ENCODE data around the gene TMEM175. TPM values are rescaled to one million over a fixed set of nuclear protein-coding genes. Genes with fewer than 3 reads are reported as not detected.

Gene TMEM175
- total and polyA plus RNA-seq, 7 donors: 4.6 to 42.6 (median 30.5) TPM

DNA sequence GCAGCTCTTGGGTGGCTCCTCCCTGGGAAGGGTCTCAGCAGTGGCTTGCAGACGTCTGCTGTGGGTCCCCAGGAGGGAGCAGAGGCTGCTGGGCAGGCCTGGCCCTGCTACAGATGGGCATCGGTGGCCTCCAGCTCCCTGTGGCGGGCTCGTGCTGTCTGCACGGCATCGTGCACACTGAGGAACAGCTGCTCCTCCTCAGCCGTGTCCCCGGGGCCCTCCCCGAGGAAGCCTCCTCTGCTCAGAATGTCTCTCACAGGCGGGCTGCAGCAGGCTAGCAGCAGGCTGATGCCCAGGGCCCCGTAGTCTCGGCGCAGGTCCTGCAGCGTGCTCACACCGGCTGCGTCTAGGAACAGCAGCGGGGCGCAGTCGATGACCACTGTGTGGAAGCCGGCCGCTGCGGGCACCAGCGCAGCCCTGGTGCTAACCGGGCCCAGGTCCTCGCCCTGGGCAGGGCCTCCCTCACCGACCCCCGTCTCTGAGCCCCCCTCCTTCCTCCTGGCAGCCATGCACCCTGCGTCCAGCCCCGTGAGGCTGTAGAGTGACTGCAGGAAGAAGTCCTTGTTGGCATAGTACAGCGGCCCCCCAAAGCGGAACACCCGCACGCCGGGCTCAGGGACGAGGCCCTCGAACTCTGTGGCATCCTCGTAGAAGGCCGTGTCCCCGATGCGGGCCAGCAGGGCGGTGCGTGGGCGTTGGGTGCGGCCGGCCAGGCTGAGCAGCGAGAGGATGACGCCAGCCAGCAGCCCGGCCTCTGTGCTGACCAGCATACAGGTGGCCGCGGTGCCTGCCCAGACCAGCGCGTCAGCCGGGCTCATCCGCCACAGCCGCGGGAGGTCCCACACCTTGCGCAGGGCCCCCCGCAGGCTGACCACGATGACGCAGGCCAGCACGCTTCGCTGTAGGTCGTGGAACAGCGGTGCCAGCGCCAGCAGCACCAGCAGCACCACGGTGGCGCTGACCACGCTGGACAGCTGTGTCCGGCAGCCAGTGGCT, 56.8 kb downstream of the TMEM175 start:
- Histone ChIP-seq H3K36me3 (peaks cover 0 to 13% (median 0%) of the 10 kb centered on the region in 4 donors), H3K9me3 (no peaks in the 10 kb centered on the region), H3K27ac (no peak overlapping the region), H3K4me3 (no peak overlapping the region), H3K4me1 (peaks cover 0 to 28% (median 25%) of the 10 kb centered on the region in 4 donors), H3K27me3 (no peaks in the 10 kb centered on the region)
- no peak for DNase-seq
- 93 to 95% methylated on average over 69 of the region's 69 CpGs for WGBS, 2 donors
- intact Hi-C loops (cut with DNase I): loop anchor here (5.0 kb wide), 1 partner anchor 247 kb away; no protein-coding TSS in a partner anchor
- TF ChIP-seq EP300 (IDR thresholded peaks at IDR 0.05) (no peak), POLR2AphosphoS5 (IDR thresholded peaks at IDR 0.05) (no peak), POLR2A (IDR thresholded peaks at IDR 0.05) (no peak)
- TF ChIP-seq, protein P1, sequence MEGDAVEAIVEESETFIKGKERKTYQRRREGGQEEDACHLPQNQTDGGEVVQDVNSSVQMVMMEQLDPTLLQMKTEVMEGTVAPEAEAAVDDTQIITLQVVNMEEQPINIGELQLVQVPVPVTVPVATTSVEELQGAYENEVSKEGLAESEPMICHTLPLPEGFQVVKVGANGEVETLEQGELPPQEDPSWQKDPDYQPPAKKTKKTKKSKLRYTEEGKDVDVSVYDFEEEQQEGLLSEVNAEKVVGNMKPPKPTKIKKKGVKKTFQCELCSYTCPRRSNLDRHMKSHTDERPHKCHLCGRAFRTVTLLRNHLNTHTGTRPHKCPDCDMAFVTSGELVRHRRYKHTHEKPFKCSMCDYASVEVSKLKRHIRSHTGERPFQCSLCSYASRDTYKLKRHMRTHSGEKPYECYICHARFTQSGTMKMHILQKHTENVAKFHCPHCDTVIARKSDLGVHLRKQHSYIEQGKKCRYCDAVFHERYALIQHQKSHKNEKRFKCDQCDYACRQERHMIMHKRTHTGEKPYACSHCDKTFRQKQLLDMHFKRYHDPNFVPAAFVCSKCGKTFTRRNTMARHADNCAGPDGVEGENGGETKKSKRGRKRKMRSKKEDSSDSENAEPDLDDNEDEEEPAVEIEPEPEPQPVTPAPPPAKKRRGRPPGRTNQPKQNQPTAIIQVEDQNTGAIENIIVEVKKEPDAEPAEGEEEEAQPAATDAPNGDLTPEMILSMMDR (IDR thresholded peaks at IDR 0.05): no peak

DNA sequence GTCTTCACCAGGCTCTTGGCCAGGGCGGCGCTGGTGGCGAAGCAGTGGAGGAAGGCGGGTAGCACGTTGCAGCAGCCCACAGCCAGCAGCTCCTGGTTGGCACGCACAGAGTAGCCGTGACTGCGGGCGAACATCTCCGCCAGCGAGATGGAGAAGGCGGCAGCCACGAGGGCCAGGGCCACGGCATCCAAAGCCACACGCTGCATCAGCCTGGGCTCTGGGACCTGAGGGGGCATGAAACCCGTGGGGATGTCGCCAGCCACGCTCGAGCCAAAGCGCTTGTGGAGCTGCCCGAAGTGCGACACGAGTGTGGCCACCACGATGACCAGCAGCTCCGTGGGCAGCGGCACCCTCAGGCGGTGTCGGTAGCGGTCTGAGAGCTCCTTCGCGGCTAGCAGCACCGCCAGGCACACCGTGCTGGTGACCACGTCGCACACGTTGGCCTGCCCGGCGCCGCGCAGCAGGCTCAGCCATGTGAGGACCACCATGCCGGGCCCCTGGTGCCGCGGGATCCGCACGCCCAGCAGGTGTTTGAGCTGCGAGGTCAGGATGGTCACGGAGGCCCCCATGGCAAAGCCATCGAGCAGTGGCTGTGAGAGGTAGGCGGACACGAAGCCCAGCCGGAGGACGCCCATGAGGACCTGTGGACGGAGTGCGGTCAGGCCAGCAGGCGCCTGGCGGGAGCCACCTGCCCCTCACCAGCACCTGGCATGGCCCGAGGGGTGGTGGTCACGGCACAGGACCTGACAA, 57.6 kb downstream of the TMEM175 start:
- DNase-seq: no peak
- H3K9me3 ChIP-seq: no peaks in the 10 kb centered on the region
- peaks cover 0 to 28% (median 24%) of the 10 kb centered on the region in 4 donors for H3K4me1 ChIP-seq
- no peak overlapping the region for H3K4me3 ChIP-seq
- WGBS, 2 donors: 96% methylated on average over 58 of the region's 58 CpGs
- intact Hi-C loops (cut with DNase I): loop anchor here (5.0 kb wide), 1 partner anchor 248 kb away; no protein-coding TSS in a partner anchor
- no peak overlapping the region for H3K27ac ChIP-seq
- peaks cover 0 to 13% (median 0%) of the 10 kb centered on the region in 4 donors for H3K36me3 ChIP-seq
- TF ChIP-seq, protein P1 (IDR thresholded peaks at IDR 0.05): no peak
- TF ChIP-seq POLR2A (IDR thresholded peaks at IDR 0.05) (no peak), EP300 (IDR thresholded peaks at IDR 0.05) (no peak), POLR2AphosphoS5 (IDR thresholded peaks at IDR 0.05) (no peak)
- no peaks in the 10 kb centered on the region for H3K27me3 ChIP-seq

DNA sequence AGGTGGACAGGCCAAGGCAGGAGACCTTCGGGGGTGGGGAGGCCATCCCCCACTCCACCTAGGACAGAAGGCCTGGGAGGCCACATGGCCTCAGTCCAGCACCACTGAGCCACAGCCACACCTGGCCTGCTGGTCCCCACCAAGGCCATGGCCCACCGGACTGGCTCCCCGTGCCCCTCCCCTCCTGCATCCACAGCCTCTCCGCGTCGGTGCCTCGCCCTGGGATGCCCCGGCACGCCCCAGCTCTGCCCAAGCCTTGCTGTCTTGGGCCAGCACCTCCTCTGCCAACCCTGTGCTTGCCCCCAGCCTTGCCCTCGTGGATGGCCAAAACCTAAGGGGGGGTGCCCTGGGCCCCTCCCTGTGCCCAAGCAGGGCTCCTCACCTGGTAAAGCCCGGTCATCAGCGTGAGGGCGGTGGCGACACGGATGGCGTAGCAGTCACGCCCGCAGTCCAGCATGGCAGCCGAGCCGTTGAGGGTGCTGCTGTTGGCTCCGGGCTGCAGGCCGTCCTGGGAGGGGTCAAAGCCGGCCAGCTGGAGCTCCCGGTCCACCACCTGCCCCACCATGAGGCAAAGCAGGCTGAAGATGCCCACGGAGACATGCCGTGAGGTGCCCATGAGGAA, 58.6 kb downstream of the TMEM175 start:
- DNase-seq: no peak
- Histone ChIP-seq H3K27me3 (peaks cover 0 to under 1% (median 0%) of the 10 kb centered on the region in 3 donors), H3K27ac (no peak overlapping the region), H3K4me1 (peaks cover 0 to 20% (median 17%) of the 10 kb centered on the region in 4 donors), H3K4me3 (no peak overlapping the region), H3K9me3 (no peaks in the 10 kb centered on the region), H3K36me3 (peaks cover 0 to 13% (median 0%) of the 10 kb centered on the region in 4 donors)
- intact Hi-C loops (cut with DNase I): no loop called here
- WGBS, 2 donors: 85 to 92% methylated on average over 26 of the region's 26 CpGs
- TF ChIP-seq EP300 (IDR thresholded peaks at IDR 0.05) (no peak), POLR2AphosphoS5 (IDR thresholded peaks at IDR 0.05) (no peak), POLR2A (IDR thresholded peaks at IDR 0.05) (no peak)
- TF ChIP-seq, protein P1 (IDR thresholded peaks at IDR 0.05): no peak

DNA sequence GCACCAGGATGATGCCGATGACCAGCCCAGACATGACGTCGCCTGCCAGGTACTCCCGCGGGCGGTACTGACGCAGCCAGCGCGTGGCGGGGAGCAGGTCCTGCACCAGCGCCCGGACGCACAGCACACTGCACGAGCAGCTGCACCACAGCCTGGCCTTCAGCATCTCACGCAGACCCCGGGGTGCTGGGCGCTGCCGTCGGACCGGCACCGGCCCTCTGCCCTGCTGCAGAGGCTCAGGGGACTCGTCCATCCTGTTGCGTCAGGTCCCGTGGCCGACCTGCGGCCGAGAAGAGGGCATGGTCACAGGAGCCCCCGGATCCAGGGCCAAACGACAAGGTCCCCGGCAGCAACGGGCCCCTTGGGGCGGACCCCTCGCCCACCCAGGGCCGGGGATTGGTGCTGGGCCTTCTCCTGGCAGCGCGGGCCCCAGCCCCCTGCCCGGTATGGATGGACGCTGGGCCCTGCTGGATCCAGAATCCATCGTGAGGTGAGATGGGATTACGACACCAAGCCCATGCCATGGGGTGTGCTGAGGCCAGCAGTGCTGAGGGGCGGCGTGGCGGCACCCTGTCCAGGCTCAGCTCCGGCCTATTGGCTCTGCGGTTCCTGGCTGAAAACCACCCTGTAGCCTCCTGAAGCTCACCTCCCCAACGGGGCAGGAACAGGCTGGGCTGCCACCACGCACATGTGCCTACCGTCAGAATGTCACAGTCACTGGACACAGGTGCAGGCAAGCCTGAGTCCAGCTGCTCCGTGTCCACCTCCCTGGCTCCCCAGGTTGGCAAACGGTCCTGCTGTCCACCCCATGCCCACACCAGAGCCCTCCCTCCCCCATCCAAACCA, 59.4 kb downstream of the TMEM175 start:
- WGBS, 2 donors: 92 to 94% methylated on average over 50 of the region's 50 CpGs
- Histone ChIP-seq H3K27me3 (peaks cover 4 to 8% (median 6%) of the 10 kb centered on the region in 3 donors), H3K4me3 (no peak overlapping the region), H3K4me1 (peaks cover 0 to 13% (median 10%) of the 10 kb centered on the region in 4 donors), H3K27ac (no peak overlapping the region), H3K36me3 (peaks cover 0 to 13% (median 0%) of the 10 kb centered on the region in 4 donors), H3K9me3 (no peaks in the 10 kb centered on the region)
- TF ChIP-seq, protein P1 (IDR thresholded peaks at IDR 0.05): no peak
- no peak for TF ChIP-seq EP300 (IDR thresholded peaks at IDR 0.05)
- no peak for TF ChIP-seq POLR2A (IDR thresholded peaks at IDR 0.05)
- no peak for TF ChIP-seq POLR2AphosphoS5 (IDR thresholded peaks at IDR 0.05)
- intact Hi-C loops (cut with DNase I): no loop called here
- no peak for DNase-seq
